Activated CD4-positive, alpha-beta T cell treated with anti-CD3 and anti-CD28 coated beads for 48 hours (primary cell): ENCODE data around the gene PYY.
"Not testable (repeated sequence)": the region's sequence is repeated elsewhere in the genome, so short reads cannot be mapped to it uniquely, and the experiment has no call there.

Source experiments
- DNase-seq: peaks from one replicate; pipeline ENCODE4 v3.0.0-alpha.2; 2020

PYY gene

DNA sequence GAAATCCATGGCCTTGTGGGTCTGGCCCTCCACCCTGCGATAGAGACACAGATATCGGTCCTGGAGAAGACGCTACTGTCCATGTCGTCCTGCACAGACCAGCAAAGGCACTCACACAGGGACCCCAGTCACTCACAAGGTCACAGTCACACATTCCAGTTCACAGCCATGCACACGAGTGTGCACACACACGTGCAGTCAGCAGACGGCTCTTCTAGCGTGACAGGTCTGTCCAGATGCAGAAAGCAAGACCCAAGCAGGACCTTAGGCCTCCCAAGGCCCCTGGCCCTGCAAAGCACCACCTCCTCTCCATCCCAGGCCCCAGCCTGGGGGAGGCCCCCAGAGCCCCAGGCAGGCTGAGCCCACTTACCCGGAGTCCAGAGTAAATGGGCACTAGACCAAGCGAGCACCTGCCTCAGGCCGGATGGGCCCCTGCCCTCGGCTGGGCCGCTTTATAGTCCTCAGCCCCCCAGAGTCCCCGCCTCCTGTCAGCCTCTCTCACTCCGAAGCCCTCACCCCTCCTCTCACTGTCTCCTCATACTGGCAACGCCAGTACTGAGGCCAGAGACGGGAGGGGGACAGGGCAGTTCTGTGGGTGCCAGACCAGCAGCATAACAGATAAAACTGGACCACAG lies 11.6 kb downstream of the PYY start, which contains the start of gene PPY:
TSS of gene PPY (minus strand) at position 426 of the 635 bp plus-strand sequence. CDS start 822 bp downstream, outside the sequence.
- no peak for DNase-seq

DNA sequence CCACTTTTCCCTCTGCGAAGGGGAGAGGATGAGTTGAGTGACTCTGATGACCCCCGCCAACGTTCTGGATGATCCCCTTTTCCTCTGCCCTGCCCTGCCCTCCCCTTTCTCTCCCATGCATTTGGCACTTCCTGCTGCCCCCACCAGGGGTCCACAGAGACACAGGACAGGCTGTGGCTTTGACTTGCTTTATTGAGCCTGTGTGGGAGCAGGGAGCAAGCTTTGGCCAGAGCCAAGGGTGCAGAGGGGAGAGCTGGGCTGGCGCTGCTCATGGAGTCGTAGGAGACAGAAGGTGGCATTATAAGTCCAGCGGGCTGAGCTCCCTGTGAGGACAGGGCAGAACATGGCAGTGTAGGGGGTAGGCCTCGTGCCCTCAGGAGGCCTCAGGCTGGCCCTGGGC lies 13.1 kb downstream of the PYY start:
- peak; percentile 47 for DNase-seq

DNA sequence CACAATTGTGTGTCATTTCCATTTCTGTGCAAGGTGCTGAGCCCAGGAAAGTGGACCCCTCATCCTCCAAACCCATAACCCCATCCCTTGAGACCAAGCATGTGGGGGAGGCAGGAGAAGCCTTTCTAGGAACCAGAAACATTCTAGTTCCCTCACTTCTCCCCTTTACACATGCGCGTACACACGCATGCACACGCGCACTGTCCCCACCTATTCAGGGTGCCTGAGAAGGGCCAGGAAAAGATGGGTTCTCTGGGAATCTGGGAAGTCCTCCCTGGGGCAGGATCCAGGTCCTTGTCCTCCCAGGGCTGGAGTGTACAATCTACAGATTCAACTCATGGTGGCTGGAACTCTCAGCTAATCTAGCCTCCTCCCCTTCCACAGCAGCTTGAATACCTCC lies 13.9 kb downstream of the PYY start:
- DNase-seq = no peak

DNA sequence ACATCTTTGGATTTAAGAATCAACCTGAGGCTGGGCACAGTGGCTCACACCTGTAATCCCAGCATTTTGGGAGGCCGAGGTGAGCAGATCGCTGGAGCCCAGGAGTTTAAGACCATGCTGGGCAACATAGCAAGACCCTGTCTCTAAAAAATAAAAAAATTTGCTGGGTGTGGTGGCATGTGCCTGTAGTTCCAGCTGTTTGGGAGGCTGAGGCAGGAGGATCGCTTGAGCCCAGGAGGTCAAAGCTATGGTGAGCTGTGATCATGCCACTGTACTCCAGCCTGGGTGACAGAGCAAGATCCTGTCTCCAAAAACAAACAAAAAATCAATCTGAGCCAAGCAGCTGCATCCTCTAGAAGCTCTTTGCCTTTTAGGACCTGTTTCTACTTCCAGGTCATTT lies 14.3 kb downstream of the PYY start:
- DNase-seq = not testable (repeated sequence)

DNA sequence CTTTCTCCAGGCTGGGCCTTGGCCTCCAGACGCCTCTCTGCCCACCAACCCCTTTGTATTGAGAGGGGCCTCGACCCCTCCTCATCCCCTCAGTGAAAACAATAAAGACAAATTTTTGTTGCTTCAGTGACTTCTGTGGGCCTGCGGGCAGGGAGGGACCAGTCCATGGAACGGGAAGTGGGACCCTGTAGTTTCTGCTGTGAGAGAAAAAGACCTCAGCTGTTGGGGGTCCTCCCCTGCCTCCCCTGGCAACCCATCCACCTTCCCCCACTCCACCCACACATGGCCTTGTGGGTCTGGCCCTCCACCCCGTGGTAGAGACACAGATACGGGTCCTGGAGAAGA lies 14.9 kb downstream of the PYY start:
- no peak for DNase-seq

DNA sequence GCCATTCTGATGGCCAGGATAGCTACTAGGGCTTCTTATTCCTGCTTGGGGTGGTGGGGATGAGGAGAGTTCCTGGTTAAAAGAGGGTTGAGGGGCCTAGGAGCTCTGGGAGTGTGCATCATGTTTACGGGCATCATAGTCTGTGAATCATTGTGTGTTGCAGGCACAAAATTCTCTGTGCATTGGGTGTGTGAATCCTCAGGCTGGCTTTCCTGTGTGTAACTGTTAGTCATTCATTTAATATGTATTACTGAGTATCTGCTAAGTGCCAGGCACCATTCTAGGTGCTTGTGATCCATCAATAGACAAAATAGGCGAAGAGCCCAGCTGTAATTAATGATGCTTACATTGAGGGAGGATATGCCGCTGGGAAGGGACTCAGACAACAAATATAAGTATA lies 17.3 kb downstream of the PYY start:
- DNase-seq = no peak

DNA sequence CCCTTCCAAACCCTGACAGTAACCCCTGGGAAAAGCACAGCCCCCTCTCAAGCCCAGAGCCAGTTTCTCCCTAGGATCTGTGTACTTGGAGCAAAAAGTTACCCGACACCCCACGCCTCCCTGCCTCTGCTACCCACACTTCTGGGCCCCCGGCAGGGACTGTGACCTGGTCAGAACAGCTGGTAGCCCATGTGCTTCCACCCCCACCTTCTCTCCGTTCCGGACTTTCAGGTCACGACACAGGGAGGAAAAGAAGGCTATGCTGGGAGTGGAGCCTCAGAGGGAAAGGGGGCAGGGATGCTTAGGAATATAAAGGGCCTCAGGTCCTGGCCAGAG lies 17.8 kb downstream of the PYY start:
- DNase-seq = no peak

DNA sequence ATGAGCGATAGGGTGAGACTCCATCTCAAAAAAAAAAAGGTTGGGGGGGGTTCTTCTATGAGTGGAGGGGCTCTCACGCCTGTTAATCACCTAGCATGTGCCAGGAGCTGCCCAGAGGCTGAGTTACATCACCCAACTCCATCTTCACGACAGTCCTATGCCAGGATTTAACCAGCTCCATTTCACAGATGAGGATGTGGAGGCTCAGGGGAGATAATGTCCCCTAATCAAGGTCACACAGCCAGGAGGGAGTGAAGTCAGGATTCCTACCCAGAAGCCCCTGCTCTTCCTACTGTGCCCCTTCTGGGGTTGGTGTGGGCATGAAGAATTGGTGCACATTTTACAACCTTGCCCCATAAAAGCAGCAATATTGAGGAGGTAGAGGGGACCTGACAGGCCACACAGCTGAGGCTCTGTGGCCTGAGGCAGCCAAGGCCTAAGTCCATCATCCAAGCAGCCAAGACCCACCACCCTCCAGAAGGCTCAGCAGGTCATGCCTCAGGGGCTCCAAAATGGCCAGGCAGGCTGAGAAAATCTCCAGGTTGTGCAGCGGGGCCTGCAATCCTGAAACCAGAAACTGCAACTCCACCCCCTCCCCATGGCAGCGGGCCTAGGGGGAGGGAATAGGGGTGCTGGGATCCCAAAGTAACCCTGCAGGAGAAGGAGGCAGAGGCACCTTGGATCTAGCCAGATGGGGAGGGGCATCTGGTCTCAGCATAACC lies 18.4 kb downstream of the PYY start:
- DNase-seq = no peak

DNA sequence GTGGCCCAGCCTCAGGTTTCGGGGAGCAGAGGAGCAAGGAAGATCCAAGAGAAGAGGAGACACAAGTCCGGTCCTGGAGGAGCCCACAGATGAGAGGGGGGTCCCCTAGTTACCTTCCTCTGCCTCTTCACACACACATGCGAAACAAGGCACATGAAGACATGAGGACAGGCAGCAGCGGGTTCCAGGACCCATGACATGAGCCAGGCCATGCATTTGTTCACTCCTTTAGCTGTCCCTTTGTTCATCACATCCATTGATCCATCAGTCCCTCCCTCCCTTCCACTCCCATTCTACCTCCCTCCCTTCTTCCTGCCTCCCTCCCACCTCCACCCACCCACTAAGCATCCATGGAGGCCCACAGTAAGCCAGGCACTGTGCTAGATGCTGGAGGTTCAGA lies 20.8 kb downstream of the PYY start:
- no peak for DNase-seq

DNA sequence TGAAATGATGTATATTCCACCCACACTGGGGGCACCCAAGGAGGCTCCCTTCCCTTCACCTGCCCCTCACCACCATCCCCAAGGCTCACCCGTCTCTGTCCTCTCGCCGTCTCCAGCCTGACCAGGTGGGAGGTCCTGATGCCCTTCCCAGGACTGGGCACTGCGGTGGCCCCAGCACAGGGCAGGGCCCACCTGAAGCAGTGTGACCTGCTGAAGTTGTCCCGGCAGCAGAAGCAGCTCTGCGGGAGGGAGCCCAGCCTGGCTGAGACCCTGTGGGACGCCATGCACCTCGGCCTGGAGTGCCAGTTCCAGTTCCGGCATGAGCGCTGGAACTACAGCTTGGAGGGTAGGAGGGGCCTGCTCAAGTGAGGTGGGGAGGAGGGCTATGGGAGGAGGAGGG lies 21.4 kb downstream of the PYY start:
- DNase-seq = no peak

DNA sequence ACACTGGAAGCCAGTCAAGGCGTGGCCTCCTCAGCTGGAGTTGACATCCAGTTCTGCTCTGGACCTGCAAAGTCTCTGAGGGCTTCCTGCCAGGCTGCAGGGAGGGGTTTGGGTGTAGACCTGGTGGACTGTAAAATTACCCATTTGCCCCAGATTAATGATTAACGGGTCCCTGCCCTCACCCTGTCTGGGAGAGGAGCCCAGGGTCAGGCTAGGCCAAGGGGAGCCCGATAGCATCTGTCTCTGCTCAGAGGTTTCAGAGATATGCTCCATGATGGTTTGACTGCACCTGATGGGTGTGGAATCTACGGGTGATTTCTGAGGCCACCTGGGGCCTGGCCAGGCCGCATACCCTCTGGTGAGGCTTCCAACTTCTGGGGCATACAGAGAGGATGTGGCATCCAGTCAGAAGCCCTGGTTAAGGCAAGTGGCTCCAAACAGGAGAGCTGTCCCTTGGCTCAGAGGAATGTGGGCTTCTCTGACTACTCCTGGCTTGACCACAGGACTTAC lies 22.6 kb downstream of the PYY start:
- no peak for DNase-seq

DNA sequence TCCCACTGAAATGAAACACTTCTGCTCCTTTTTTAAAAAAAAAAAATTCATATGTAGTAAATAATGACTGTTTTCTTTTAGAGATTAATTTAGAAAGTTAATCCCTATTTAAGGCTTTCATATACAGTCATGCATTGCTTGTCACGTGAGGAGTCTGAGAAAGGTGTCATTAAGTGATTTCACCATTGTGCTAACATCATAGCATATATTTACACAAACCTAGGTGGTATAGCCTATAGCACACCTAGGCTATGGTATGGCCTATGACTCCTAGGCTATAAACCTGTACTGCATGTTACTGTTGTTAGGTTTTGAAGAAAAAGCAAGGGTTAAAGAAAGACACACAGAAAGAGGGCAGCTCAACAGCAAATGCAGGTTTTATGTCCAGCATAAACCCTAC lies 25.1 kb downstream of the PYY start:
- no peak for DNase-seq

DNA sequence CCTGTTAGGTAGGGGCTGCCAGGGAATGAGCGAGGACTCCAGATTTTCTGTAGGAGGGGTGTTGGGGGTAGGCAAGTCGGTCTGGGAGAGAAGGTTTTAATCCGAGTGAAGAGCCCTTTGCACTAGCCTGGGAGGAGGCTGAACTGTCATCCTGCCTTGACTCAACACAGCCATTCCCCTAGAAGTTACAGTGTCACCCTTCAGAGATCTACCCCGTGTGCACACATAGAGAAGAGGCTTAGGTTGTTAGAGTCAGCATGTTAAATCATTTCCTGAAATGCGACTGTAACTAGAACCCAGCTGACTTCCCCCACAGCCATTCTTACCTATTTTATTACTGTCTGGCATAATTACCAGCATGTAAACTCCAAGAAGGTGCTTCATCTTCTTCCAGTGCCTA lies 25.8 kb downstream of the PYY start:
- DNase-seq = not testable (repeated sequence)

DNA sequence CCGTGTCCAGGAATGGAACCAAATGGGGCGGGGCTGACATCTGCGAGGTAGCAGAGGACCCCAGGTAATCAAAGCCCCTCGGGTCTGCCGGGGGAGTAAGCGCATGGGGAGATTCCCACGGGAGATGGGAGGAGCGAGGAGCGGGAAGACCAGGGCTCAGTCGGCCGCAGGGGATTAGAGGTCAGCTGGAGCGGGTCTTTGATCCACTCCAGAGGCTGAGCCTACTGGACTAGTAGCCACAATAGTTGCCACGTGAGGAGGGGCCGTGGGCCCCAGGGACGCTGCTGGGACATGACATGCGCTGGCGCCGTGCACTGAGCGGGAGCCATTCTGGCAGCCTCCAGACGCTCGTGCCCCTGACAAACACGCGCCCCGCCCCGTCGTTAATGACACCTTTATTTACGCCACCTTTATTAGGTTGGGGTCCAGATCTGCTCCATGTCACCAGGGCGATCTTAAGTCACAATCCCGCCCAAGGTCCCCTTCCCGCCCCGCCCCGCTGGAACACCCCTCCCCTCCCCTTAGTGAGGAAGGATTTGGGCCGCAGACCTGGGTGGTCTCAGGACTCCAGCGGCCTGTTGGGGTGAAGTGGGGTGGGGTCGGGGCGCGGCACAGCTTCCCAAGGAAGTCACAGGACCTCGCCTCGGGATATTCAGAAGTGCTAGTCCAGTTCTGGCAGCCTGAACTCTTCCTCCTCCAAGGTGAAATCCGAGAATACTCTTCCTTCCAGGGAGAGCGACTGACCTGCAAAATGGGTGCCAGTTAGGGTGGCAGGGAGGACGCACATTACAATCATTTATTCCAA lies 26.5 kb downstream of the PYY start:
- no peak for DNase-seq

DNA sequence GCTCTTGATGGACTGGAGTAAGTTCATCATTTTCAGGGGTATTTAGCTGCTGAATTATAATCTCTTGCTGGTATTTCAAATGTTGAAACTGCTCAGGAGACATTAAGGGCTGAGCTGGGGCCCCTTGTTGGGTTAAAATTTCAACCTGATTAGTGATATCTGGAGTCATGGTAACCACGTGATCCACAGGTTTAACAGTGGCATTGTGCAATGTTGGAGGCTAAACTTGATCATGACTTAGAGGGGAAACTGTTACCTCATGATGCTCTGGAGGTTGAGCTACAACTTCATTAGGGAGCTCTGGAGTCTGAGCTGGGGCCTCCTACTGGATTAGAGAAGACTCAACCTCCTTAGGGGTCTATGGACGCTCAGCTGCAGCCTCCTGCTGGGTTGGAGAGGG lies 29.2 kb downstream of the PYY start:
- no peak for DNase-seq

DNA sequence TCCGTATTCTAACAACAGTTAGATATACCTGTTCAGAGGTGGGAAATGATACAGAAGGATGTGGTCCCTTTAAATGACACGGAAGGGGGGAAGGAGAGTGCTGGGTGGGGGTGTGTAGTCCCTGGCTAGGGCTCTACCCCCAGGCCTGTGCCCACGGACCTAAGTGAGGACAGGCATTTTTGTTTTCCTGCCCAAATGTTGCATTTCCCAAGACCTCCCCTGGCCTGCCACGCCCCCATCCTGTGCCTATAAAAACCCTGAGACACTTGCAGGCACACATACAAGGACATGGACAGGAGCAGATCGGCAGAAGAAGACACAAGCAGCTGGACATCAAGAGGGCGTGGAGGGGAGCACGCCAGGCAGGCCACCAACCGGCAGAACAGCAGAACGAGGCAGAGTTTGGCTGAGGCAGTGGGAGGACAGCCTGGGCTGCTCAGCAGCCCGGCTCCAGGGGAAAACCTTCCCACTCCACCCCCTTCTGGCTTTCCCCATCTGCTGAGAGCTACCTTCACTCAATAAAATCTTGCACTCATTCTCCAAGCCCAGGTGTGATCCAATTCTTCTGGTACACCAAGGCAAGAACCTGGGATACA lies 33.1 kb downstream of the PYY start:
- no peak for DNase-seq

DNA sequence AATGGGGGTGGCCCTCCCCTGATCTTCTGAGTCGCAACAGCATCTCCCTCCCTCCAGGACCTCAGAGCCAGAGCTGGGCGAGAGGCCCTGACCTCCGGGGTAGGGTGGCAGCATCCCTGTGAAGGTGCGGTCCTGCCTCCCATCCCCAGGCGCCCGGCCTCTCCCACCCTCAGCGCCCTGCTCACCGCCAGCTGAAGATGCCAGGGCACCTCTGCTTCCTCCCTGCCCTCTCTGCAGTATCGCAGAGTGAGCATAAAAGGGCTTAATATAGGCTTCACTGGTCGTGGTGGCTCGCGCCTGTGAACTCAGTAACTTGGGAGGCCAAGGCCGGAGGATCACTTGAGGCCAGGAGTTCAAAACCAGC lies 35.7 kb downstream of the PYY start:
- DNase-seq = no peak

DNA sequence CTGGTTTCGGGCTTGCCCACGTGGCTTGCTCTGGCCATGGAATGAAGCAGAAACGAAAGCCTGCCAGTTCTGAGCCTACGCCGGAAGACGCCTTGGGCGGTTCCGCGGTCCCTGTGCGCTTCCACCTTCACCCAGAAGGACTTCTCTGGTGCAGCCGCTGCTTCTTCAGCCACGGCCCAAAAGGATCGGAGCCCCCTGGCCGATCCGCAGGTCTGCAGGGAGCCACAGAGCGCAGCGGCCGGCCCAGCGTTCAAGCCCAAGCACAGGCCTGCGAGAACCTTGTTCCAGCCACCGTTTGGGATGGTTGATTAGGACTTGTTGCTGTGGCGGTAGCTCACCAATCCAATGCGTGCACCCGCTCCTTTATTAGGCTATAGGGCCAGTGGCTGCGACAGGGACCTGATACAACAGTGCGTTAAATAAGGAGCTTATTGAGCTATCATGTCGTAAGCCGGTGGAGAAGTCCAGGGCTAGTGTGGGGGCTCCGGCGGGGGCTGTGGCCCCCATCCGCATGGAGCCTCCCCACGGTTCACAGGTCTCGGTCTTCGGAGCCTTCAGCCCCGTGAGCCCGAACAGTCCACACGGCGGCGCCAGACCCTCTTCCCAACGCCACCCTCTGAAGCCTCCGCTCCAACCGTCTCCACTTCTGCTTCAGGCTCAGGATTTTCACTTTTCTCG lies 36.3 kb downstream of the PYY start:
- DNase-seq = peak; percentile 70

DNA sequence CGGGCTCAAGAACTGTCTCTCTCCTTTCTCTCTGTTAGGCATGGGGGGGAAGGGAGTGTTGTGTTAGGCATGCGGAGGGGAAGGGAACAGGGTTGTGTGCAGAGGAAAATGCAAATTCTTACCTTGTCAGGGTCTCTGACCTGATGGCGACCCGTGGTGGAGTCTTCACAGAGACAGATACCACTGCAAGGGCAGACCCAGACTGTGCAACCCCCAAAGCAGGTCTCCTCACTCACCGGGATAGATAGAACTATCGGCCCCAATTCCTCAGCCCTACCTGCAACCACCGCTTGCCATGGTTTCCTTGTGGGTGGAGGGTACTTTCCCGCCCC lies 36.8 kb downstream of the PYY start:
- DNase-seq = no peak

DNA sequence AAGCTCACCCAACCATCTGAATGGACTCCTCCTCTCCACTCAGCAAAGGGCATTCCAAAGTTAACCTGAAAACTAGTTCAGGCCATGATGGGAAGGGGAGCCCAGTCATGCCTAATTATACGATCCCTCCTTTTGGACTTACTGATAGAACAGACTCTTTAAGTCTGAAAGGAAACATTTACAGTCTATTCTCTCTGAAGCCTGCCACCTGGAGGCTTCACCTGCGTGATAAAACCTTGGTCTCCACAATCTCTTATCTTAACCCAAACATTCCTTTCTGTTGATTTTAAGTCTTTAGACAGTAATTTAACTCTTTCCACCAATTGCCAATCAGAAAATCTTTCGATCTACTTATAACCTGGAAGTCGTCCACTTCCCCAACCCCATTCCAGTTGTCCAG lies 37.4 kb downstream of the PYY start:
- DNase-seq = no peak

DNA sequence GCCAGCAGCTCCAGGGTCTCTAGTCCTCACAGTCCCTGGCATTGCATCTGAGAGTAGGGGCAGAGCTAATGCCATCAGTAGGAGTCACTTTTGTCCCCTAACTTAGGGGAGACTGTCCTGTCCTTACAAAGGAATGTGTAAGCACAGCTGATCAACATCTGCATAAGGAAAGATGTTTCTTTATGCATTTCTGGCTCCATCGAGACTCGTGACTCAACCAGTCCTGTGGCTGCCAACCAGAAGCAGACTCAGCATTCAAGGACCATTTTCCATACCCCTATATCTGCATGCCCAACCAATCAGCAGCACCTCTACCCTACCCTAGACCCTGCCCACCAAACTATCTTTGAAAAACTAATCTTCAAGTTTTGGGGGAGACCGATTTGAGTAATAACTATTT lies 38.2 kb downstream of the PYY start:
- no peak for DNase-seq

DNA sequence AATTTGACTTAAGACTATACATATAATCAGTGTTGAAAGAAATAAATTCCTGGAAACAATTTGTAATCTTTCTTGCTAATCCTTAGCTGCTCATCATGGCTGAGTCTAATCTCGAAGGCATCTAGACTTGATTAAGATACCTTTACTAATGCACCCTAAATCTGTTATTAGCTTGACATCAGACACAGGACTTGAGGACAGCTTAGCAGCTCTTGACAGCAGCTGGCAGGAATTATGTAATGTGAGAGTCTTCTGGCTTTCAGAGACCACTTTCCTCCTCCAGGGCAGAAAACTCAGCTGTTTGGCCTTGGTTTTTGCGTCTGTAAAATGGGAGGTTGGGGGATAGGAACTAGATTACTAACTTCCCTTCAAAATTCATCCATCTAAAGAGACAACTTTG lies 39.3 kb downstream of the PYY start:
- no peak for DNase-seq

DNA sequence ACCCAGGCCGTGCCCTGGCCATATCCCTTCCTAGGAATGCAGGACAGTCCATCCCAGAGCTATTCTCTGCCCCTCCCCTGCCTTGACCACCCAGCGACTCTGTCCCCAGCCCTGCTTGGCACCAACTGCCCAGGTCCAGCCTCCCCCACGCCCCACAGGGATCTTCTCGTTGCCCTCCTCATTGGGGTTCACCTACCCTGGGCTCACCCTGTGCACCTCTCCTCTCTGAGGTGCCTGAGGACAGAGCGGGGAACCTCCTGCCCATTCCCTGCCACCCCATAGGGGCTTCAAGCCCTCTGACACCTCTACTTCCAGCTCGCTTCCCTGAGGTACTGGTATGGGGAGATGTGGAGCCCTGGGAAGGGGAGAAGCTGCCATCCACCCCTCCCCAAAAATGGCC lies 40.2 kb downstream of the PYY start:
- DNase-seq = no peak
